GM12874 (cell line): ENCODE results near the gene GORASP1.

Experiments
- TF ChIP-seq, protein P1 (sequence below): IDR thresholded peaks from 2 replicates; pipeline ENCODE4 v1.5.1; 2011; ENCODE audit warnings: low read depth, mild to moderate bottlenecking, control low read depth, low read length, moderate library complexity; ENCODE audit not compliant: insufficient read depth

Gene GORASP1

DNA sequence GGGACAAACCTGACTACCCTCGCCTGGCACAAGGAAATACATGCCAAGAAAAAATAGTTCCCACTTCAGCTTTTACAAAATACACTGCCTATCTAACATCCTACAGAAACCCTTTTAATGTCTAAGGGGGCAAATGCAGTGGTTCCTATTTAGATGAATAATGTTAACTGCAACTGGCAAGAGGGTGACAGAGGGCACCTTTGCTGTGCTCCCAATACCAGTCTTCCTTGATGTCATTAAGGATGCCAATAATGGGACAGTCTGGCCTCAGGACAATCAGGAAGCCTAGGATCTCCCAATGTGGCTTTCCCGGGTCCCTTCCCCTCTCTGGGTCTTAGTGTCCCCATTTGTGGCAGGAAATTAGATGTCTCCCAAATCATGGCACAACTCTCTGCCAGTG, 32.0 kb upstream of the GORASP1 start:
- TF ChIP-seq, protein P1, sequence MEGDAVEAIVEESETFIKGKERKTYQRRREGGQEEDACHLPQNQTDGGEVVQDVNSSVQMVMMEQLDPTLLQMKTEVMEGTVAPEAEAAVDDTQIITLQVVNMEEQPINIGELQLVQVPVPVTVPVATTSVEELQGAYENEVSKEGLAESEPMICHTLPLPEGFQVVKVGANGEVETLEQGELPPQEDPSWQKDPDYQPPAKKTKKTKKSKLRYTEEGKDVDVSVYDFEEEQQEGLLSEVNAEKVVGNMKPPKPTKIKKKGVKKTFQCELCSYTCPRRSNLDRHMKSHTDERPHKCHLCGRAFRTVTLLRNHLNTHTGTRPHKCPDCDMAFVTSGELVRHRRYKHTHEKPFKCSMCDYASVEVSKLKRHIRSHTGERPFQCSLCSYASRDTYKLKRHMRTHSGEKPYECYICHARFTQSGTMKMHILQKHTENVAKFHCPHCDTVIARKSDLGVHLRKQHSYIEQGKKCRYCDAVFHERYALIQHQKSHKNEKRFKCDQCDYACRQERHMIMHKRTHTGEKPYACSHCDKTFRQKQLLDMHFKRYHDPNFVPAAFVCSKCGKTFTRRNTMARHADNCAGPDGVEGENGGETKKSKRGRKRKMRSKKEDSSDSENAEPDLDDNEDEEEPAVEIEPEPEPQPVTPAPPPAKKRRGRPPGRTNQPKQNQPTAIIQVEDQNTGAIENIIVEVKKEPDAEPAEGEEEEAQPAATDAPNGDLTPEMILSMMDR = no peak

DNA sequence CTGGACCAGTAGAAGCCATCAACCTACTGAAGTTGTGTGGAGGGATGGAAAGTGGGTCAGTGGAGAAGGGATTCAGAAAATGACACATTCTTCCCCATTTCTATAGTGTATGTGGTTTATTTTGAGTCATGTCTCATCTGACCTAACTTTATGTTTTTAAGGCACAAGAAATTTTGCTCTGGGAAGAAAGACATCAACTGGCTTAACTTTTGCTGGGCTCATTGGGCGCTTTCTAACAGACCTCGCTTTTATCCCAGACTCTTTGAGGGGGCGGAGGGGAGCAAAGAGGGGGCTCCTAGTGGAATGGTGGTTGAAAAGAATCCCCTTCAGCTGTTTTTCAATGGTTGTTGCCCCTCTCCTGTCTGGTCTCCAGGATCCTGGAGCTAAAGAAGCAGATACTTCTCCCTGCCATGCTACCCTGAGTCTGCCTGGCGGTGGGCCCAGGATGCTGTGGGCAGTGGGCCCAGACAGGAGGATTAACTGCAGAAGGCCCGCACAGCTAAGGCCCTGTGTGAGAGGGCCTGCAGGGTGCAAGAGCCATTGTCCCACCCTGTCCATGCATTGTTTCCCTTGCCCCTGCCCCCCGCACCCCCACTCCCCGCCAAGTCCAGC, 31.5 kb upstream of the GORASP1 start:
- TF ChIP-seq, protein P1 = no peak

DNA sequence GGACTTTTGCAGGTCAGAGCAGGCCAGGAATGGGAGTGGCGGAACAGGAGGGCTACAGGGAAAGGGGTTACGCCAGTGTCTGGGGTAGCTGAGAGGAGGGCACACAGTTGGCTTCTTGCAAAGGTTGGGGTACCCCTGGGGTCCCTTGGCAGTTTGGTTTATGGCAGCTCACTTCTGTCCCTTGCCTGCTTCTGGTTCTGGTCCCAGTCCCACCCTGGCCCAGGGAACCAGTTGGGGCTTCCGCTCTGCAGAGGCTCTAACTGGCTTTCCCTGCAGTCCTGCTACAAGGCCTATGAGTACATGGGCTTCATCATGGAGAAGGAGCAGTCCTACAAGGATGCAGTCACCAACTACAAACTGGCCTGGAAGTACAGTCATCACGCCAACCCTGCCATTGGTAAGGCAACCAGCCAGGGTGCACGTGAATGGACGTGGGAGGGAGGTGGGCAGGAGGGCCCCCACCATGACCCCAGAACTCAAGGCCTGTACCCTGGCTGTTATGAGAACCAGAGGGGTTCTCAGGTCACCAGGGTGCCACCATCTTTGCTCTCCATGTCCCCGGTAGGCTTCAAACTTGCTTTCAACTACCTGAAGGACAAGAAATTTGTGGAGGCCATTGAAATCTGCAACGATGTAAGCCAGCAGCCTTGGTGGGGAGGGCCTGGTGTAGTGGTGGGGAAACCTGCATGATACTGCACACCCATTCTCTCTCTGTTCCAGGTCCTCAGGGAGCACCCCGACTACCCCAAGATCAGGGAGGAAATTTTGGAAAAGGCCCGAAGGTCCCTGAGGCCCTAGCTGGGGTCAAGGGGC, 30.8 kb upstream of the GORASP1 start:
- TF ChIP-seq, protein P1 = no peak

DNA sequence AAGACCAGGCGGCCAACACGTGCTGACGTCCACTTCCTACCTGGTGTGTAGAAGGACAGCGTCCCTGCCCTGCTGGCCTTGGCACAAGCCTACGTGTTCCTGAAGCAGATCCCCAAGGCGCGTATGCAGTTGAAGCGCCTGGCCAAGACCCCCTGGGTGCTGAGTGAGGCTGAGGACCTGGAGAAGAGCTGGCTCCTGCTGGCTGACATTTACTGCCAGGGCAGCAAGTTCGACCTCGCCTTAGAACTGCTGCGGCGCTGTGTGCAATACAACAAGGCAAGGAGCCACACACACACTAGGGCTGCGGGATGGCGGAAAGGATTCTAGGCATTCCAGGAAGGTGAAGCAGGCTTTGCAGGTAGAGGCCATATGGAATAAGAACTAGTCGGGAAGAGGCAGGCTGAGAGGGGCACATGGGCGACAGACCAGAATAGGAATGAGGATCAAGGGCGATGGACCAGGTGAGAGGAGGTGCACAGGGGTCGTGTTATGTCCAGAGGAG, 30.1 kb upstream of the GORASP1 start:
- TF ChIP-seq, protein P1 = no peak

DNA sequence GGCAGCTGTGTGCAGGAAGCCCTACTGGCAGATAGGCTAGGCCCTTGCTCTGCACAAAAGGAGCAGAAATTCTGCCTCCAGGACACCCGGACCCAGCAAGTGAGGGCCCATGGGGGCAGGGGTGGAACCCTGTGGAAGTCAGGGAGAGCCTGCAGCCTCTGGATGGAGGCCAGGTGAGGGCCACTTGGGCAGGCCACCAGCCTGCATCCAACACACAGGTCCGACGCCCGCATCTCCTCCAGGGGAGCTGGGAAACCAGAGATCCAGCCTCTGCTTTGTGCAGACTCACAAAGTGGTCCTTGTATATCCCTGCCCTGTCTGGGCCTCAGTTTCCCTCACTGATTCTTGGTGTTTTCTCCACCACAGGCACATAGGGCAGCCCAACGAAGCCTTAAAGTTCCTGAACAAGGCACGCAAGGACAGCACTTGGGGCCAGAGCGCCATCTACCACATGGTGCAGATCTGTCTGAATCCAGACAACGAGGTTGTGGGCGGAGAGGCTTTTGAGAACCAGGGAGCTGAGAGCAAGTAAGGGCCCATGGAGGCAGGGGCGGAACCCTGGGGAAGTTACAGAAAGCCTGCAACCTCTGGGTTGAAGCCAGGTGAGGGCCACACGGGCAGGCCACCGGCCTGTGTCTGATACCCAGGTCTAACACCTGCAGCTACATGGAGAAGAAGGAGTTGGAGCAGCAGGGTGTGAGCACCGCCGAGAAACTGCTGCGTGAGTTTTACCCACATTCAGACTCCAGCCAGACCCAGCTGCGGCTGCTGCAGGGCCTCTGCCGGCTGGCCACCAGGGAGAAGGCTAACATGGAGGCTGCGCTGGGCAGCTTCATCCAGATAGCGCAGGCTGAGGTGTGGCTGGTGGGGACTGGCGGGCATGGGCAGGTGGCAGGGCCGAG, 29.4 kb upstream of the GORASP1 start:
- TF ChIP-seq, protein P1 = no peak

DNA sequence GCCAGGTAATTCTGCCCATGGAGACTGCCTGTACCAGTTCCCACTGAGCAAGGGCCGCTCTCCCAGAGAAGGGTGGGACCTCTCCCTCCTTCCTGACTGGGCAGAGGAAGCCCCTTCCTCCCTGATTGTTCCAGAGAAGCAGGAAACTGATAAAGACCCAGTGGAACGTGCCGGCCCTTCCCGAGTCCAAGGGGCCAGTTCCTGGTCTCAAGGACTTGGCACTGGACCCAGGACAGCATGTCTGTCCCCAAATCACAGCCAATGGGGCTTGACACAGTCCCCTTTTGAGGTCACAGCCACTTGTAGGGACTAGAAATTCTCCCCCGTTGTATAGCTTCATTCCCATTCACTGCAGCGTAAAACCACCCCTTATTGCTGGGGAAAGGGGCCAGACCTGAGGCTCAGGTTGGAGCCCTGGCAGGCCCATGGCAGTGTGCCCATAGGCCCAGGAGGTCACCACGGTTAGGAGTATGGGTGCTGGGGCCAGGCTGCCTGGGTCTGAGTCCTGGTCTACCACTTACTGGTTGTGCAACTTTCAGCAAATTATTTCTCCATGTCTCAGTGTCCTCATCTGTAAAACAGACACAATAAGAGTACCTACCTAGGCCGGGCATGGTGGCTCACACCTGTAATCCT, 27.9 kb upstream of the GORASP1 start:
- TF ChIP-seq, protein P1 = no peak
